SK-N-SH (cell line): ENCODE results near the gene FAM163A. TPM values are rescaled to one million over a fixed set of nuclear protein-coding genes. Genes with fewer than 3 reads are reported as not detected.

Experiments used
- CTCF ChIA-PET: fragments of 300-600, 350-600 bp; formaldehyde crosslinking; extraction: SDS; loops from one replicate; lab custom pipeline; 2021; lab: Yijun Ruan, JAX
- POLR2A ChIA-PET: fragments of 350-600 bp; sonication (Branson Sonifier 250); formaldehyde crosslinking; extraction: SDS; loops from one replicate; lab custom pipeline; 2020; ENCODE audit warnings: antibody characterized with exemption, inconsistent platforms; lab: Yijun Ruan, JAX
- DNase-seq: peaks from one replicate; pipeline ENCODE4 v3.0.0; 2012
- H2AFZ ChIP-seq: fragments of 200-600 bp; sonication (generic); 2 replicates; pipeline ENCODE4 v1.8.1; 2016; ENCODE audit warnings: antibody characterized with exemption, mild to moderate bottlenecking, low read depth
- H3F3A ChIP-seq: fragments of 200-600 bp; sonication (generic); replicated peaks from 2 replicates; pipeline ENCODE3; 2016; ENCODE audit warnings: antibody characterized with exemption, mild to moderate bottlenecking; ENCODE audit not compliant: insufficient read depth
- H3K27ac ChIP-seq, 2 experiments: fragments of 200-500 bp in 1 of 2; fragments of 200-600 bp in 1 of 2; sonication (Bioruptor generic) in 1 of 2; sonication (generic), shearing (Covaris generic) in 1 of 2; 2 replicates each; pipeline versions ENCODE4 v1.5.1 to v1.6.1; 2014 to 2016; ENCODE audit warnings: low read depth in 2 of 2, inconsistent platforms in 1 of 2, low read length in 1 of 2, mild to moderate bottlenecking in 1 of 2, mixed read lengths in 1 of 2
- H3K27me3 ChIP-seq: fragments of 200-600 bp; sonication (generic), shearing (Covaris generic); 2 replicates; pipeline ENCODE4 v1.6.1; 2016; ENCODE audit warnings: mixed run types; ENCODE audit not compliant: insufficient read depth
- H3K36me3 ChIP-seq, 2 experiments: fragments of 200-500 bp in 1 of 2; fragments of 200-600 bp in 1 of 2; sonication (Bioruptor generic) in 1 of 2; sonication (generic) in 1 of 2; replicated peaks in 1 of 2; 2 replicates each; pipeline versions ENCODE3 to v1.5.1; 2014 to 2016; ENCODE audit warnings: low read length in 1 of 2, mild to moderate bottlenecking in 1 of 2; ENCODE audit not compliant: insufficient read depth in 2 of 2, control insufficient read depth in 1 of 2
- H3K4me1 ChIP-seq, 2 experiments: fragments of 200-500 bp in 1 of 2; fragments of 200-600 bp in 1 of 2; sonication (Bioruptor generic) in 1 of 2; sonication (generic), shearing (Covaris generic) in 1 of 2; 2 replicates each; pipeline versions ENCODE4 v1.5.1 to v1.6.1; 2014 to 2016; ENCODE audit warnings: low read depth in 1 of 2, low read length in 1 of 2, mixed run types in 1 of 2; ENCODE audit not compliant: insufficient read depth in 2 of 2, control insufficient read depth in 1 of 2
- H3K4me2 ChIP-seq: fragments of 200-600 bp; sonication (generic), shearing (Covaris generic); 2 replicates; pipeline ENCODE4 v1.6.1; 2017; ENCODE audit warnings: mixed run types
- H3K4me3 ChIP-seq, 2 experiments: fragments of 200-500 bp in 1 of 2; fragments of 200-600 bp in 1 of 2; sonication (Bioruptor generic) in 1 of 2; sonication (generic), shearing (Covaris generic) in 1 of 2; 2 replicates each; pipeline versions ENCODE4 v1.5.1 to v1.8.1; 2014 to 2016; ENCODE audit warnings: low read depth in 2 of 2, inconsistent platforms in 1 of 2, low read length in 1 of 2, mild to moderate bottlenecking in 1 of 2, mixed read lengths in 1 of 2, moderate library complexity in 1 of 2
- H3K79me2 ChIP-seq: fragments of 200-600 bp; sonication (generic); 2 replicates; pipeline ENCODE4 v1.8.1; 2017; ENCODE audit warnings: mild to moderate bottlenecking; ENCODE audit not compliant: insufficient read depth
- H3K9ac ChIP-seq: fragments of 200-600 bp; sonication (generic); 2 replicates; pipeline ENCODE4 v1.6.1; 2017; ENCODE audit warnings: mixed run types
- H3K9me2 ChIP-seq: fragments of 200-600 bp; sonication (generic); 2 replicates; pipeline ENCODE4 v1.6.1; 2017; ENCODE audit warnings: mixed run types
- H3K9me3 ChIP-seq: fragments of 200-600 bp; sonication (generic); 2 replicates; pipeline ENCODE4 v1.6.1; 2017; ENCODE audit warnings: mixed run types, mild to moderate bottlenecking, moderate library complexity
- H4K20me1 ChIP-seq: fragments of 200-600 bp; sonication (generic); 2 replicates; pipeline ENCODE4 v1.6.1; 2017; ENCODE audit warnings: mild to moderate bottlenecking, mixed run types; ENCODE audit not compliant: insufficient read depth
- ELF1 ChIP-seq: IDR thresholded peaks from 2 replicates; pipeline ENCODE4 v1.4.0; 2012
- FOXJ3 ChIP-seq: sonication (generic); formaldehyde crosslinking; IDR thresholded peaks from 2 replicates; pipeline ENCODE4 v1.5.1; 2020; ENCODE audit warnings: mild to moderate bottlenecking, missing genetic modification reagents
- FOXM1 ChIP-seq: IDR thresholded peaks from 2 replicates; pipeline ENCODE4 v1.4.0; 2012; ENCODE audit warnings: low read depth, mild to moderate bottlenecking
- GABPA ChIP-seq: IDR thresholded peaks from 2 replicates; pipeline ENCODE4 v1.4.0; 2012; ENCODE audit warnings: low read depth, mild to moderate bottlenecking
- IRF3 ChIP-seq: fragments of 150-350 bp; IDR thresholded peaks from 2 replicates; pipeline ENCODE4 v1.6.1; 2016; ENCODE audit warnings: mild to moderate bottlenecking, low read depth, low read length
- MXI1 ChIP-seq: IDR thresholded peaks from 2 replicates; pipeline ENCODE4 v1.6.1; 2012; ENCODE audit warnings: mild to moderate bottlenecking, low read depth, low read length, improper control_type of control experiment
- PBX3 ChIP-seq: IDR thresholded peaks from 2 replicates; pipeline ENCODE4; 2012
- RFX5 ChIP-seq: IDR thresholded peaks from 2 replicates; pipeline ENCODE4 v1.6.1; 2012; ENCODE audit warnings: mild to moderate bottlenecking, improper control_type of control experiment, low read length
- USF1 ChIP-seq: IDR thresholded peaks from 2 replicates; pipeline ENCODE4 v1.4.0; 2012; ENCODE audit warnings: low read depth, borderline replicate concordance
- ZBTB33 ChIP-seq: IDR thresholded peaks from 2 replicates; pipeline ENCODE4 v1.4.0; 2012; ENCODE audit warnings: low read depth, borderline replicate concordance
- WGBS: methylation state at CpG from one replicate; pipeline ENCODE4 v1.1.6; 2017; ENCODE audit warnings: low lambda C conversion rate; 5-methylcytosine and 5-hydroxymethylcytosine counted together
- polyA plus RNA-seq, 3 experiments: library from polyadenylated mRNA; depleted of rRNA; stranded (reverse); fragments of >200 nt; gene quantifications; 2 replicates each; pipeline ENCODE4 v1.2.3, GENCODE V29; 2012

Gene FAM163A
- polyA plus RNA-seq, 1 of the 3 experiments (the other 2 are of a cell fraction): 0.43 TPM

- ChIA-PET CTCF (interaction anchor here (3.4 to 20.9 kb wide), 2 partner anchors 11 to 113 kb away, joined by 18 to 862 read pairs; no protein-coding TSS in a partner anchor), POLR2A (interaction anchor here (0.6 kb wide), 1 partner anchor 1276 kb away, joined by 3 read pairs; no protein-coding TSS in a partner anchor)
These were observed 77.3 kb downstream of the FAM163A start for GRCh38 chr1:179820226-179820970.

More at GRCh38 chr1:179820226-179820970, 77.3 kb downstream of the FAM163A start:
- H3K4me1 ChIP-seq: peaks cover 0 to 17% of the 10 kb centered on the region in 2 experiments; a peak in 1 of 4 replicates
- H4K20me1 ChIP-seq: no peaks in the 10 kb centered on the region
- no peak overlapping the region for H2AFZ ChIP-seq
- TF ChIP-seq GABPA (no peak), ELF1 (no peak), PBX3 (no peak), ZBTB33 (no peak), USF1 (no peak), RFX5 (no peak), FOXM1 (no peak), MXI1 (no peak), IRF3 (no peak), FOXJ3 (no peak)
- no peaks in the 10 kb centered on the region for H3K79me2 ChIP-seq
- H3F3A ChIP-seq: no peaks in the 10 kb centered on the region
- no peak overlapping the region for H3K27ac ChIP-seq
- no peaks in the 10 kb centered on the region for H3K36me3 ChIP-seq
- no peaks in the 10 kb centered on the region for H3K9me2 ChIP-seq
- no peak overlapping the region for H3K4me2 ChIP-seq
- 67% methylated on average over 5 of the region's 9 CpGs for WGBS
- H3K4me3 ChIP-seq: no peak overlapping the region
- H3K9me3 ChIP-seq: no peaks in the 10 kb centered on the region
- H3K9ac ChIP-seq: no peak overlapping the region
- no peaks in the 10 kb centered on the region for H3K27me3 ChIP-seq
- DNase-seq: no peak
